Dedifferentiated amniotic fluid mesenchymal stem cell (primary cell): ENCODE results near the gene THOC6.

Source experiments
- DNase-seq: peaks from one replicate; pipeline ENCODE4 v3.0.0-alpha.2; 2016; ENCODE audit errors: extremely low spot score

THOC6 gene

DNA sequence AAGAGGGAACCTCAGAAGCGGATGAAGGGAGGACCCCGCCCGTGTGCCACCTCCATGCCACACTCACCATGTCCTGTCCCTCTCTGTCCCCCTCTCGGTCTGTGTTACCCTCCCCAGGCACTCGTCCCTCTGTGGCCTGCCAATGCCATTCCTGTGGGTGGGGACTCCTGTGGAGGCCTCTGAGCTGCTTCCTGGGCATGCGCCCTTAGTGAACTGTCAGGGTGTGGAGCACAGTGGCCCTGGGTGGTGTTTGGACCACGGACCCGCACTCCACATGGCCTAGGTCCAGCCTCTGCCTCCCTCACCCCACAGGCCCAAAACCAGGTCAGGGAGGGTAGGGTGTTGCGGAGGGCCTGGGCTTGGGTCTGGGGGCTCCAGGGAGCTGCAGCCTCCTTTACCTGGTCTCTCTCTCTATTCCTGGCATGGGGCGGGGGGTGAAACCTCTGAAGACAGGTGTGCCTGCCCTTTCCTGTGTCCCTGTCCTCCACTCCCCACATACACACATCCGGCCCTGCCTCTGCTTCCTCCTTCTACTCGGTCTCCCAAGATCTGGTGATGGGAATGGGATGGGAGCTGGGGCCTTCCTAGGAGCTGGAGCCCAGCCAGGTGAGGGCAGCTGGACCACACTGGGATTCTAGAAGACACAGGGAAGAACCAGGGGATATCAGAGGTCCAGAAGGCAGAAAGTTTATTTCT is 32.1 kb upstream of the THOC6 start:
- no peak for DNase-seq

DNA sequence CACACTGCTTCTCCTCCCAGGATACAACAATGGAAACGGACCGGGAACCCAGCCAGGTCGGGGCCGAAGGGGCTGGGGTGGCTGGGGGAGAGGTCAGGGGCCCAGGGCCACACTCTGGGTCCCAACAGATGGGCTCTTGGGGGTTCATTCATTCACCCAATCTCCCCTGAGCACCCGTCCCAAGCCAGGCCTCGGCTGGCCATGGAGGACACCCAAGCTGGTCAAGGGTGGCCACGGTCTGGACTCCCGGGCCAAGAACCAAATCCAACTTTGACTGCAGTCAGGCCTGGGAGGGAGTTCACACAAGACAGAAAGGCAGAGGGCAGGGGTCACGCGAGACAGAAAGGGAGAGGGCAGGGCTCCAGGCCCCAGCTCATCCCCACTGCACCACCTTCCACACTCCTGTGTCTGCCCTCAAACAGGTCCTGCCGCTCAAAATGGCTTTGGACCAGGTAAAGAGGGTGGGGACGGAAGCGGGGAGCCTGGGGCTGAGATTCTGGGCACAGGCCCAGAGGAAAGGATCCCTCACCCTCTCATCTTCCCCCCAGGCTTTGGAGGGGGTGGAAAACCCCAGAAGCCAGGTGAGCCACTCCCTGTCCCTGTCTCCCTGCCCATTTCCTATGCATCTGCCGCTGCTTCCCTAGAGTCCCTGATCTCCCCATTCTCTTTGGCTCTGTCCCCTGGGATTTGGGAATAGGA is 31.3 kb upstream of the THOC6 start:
- no peak for DNase-seq

DNA sequence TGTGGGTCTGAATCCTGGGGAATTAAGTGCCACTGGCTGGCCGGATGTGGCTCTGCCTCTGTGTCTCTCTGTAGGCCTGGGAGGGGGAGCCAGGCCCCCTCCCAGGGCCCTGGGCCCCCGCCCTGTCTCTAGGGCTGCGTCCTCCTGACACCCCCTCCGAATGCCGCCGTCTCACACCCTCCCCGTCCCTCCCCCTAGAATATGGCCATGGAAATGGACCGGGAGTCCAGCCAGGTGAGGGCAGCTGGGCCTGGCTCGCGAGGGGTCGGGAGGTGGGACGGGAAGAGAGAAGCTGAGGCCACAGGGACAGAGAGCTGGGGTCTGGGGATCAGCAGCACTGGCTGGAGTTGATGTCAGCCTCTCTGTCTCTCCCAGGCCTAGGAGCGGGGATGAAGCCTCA is 27.5 kb upstream of the THOC6 start:
- no peak for DNase-seq

DNA sequence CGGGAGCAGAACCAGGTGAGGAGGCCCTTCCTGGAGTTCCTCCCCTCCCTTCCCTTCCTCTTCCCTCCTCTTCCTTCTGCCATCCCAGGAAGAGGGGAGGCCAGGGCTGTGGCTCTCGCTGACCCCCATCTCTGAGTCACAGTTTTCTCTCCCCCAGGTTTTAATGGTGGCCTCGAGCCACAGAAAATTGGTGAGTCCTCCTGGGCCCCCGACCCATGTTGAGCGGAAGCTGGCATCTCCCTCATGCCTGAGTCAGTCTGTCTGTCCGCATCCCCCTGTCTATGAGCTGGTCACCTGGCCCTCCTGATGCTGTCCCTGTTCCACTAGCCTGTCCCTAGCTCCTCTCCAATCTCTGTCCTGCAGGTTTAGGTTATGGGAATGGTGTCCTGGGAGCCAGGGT is 23.9 kb upstream of the THOC6 start:
- DNase-seq: no peak

DNA sequence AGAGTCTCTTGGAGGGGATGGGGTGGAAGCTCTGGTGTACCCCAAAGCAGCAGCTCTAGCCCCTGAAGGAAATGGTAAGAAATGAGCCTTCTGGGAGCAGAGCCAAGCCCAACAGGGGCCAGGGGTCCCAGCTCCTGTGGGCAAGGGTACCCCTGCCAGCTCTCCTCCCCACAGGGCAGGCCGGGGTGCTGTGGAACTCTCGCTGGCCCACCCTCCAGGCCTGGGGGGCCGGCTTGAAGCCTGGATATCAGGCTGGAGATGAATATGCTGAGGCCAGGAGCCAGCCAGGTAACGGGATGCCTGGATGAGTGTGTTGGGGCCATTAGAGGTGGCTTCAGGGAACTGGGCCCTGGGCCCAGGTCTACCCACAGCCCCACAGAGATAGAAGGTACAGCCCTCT is 23.3 kb upstream of the THOC6 start:
- no peak for DNase-seq

DNA sequence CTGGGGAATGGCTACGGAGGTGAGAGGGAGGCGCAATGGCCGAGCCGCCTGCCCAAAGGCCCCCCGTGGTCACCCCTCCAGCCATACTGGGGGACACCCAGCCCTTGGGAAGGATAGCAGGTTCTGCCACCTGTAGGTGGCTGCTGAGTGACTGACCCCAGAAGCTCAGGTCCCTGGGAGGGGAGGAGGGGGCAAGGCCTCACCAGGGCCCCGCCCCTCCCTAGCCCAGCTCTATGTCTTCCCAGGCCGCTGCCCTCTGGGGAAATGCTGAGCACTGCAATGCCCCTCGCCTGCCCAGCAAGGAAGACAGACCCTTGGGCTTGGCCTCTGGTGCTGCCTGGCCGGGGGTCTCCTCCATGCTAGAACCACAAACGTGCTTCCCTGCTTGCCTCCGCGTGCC is 22.5 kb upstream of the THOC6 start:
- no peak for DNase-seq

DNA sequence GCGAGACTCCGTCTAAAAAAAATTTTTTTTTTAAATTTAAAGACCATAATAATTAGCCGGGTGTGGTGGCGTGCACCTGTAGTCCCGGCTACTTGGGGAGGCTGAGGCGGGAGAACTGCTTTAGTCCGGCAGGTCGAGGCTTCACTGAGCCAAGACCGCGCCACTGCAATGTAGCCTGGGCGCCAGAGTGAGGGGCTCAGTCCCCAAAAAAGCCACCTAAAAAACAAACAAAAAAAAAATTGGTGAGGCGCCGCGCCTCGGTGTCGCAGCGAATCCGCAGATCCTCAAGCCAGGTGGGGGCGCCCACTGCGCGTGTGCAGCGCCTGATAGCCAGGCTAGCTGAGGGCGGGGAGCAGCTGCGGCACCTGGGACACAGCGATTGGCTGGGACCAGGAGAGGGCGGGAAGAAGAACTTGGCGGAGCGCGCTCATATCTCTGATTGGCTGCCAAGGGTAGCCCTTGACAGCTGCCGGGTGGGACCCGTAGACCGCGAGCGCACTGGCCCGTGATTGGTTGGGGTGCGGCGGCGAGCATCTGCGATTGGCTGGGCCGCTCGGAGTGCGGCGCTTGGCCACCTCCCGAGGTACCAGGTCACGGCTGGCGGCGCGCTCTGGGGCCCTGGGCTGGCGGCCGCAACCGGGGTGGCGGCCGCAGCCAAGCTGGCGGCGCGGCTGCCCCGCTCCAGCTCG is 20.1 kb upstream of the THOC6 start:
- peak; percentile 89 for DNase-seq

DNA sequence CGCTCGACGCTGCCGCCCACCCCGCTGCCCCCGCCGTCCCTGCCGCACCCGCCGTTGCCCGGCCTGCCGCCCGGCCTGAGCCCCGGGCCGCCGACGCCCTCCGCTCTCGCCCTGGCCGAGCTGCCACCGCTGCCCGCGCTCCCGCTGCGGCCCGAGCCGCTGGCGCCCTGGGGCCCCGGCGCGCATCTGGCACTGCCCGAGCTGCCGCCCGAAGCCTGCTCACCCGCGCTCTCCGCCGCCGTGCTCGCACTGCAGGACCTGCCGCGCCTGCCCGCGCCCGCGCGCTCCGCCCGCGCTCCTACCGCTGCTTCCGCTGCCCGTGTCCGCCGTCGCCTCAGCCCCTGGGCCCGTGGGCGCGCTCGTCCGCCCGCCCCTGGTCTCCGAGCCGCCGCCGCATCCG is 19.5 kb upstream of the THOC6 start:
- no peak for DNase-seq

DNA sequence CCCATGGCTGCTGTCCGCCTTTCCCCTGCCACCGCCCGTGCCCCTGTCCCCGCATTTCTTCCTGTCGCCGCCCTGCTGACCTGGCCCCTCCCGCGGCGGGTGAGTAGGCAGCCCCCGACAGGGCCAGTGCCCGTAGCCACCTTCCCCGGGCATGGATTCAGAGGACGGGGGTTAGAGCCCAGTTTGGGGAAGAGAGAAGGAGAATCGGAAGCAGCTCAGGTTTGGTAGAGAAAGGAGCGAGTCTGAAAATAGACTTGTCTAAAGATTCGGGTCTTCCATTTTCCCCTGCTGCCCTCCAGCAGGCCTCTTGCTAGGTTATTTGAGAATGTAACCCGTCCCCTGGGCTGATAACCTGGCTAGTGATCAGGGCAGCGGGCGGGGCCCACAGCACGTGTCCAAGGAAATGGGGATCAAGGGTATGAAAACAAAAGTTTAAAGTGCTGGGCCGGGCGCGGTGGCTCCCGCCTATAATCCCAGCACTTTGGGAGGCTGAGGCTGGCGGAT is 19.0 kb upstream of the THOC6 start:
- DNase-seq: no peak

DNA sequence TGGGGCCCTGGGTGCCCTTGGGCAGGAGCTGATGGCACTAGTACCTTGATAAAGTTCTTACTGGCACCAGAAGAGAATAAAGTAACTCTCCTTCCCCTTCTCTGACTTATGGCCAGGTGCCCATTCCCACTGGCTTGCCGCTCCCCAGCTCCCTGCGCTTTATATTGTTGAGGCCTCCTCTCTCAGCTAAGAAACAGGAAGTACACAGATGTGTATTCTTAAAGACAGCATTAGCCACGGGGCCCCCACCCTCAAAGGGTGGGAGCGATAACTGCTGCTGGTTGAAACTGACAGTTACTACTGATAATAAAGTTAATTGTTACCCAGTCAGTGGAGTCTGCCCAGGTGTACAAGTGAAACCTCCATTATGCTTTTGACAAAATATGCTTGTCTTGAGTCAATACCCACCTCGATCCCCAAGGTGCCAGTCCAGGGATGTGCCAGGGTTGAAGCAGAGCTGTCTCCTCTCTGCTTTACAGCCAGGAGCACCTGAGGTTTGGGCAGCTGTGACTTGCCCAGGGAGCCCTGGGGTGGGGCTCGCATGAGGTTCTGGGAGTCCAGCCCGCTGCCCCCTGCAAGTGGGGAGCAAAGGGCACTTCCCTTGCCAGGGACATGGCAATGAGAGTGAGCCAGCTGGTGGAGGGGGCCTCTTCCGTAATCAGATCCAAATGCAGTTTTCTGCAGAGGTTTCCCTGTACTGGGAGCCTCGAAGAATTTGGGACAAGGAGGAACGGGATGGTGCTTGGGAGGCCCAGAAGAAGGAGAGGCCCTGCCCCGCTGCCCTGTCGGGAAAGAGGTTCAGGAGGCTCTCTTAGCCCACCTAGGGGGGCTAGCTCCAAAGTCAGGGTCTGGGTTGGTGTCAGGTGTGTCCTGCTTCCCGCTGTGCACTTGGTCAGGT is 16.5 kb upstream of the THOC6 start:
- no peak for DNase-seq

DNA sequence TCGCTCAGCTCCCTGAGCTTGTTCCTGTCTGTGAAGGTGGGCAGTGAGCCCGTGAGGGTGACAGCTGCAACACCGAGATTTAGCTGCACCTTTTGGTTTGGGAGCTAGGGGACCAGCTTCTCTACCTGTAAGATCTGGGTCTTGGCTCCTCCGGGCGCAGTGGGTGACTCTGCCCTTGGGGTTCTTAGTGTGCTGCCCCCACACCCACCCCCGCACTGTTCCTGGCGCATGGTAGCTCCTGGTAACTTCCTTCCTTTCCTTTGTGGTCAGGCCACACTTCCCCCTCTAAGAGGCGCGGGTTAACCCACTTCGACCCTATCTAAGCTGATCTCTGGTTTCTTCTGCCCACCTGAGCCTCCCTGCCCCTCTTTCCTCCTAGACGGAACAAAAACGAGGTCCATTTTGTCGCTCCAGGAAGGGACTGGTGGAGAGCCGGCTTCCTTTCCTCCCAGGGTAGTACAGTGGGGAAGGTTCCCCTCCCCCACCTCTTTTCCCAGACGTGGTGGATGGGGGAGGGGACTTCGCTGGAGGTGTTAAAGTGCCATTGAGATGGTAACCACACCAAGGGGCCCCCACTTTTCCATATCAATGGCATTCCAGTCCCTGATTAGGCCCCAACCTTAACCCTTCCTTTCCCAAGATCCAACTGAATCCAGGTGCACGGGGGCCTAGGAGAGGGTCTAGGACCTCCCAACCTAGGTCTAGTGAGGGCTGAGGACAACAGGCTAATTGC is 15.7 kb upstream of the THOC6 start:
- DNase-seq: no peak

DNA sequence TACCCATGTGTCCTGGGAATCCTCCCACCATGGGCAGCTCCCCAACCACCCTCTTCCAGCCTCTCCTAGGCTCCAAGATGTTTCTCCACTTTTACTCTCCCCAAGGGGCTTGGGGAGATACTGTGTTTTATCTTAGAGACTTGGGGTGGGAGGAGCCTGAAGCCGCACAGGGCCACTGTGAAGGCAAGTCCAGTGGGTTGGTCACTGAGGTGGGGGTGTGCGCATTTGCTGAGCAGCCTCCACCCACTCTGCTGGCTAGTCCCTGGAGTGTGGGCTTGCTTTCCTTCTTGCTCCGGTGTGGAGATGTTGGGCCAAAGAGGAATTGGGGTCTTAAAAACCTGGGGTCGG is 15.2 kb upstream of the THOC6 start:
- no peak for DNase-seq

DNA sequence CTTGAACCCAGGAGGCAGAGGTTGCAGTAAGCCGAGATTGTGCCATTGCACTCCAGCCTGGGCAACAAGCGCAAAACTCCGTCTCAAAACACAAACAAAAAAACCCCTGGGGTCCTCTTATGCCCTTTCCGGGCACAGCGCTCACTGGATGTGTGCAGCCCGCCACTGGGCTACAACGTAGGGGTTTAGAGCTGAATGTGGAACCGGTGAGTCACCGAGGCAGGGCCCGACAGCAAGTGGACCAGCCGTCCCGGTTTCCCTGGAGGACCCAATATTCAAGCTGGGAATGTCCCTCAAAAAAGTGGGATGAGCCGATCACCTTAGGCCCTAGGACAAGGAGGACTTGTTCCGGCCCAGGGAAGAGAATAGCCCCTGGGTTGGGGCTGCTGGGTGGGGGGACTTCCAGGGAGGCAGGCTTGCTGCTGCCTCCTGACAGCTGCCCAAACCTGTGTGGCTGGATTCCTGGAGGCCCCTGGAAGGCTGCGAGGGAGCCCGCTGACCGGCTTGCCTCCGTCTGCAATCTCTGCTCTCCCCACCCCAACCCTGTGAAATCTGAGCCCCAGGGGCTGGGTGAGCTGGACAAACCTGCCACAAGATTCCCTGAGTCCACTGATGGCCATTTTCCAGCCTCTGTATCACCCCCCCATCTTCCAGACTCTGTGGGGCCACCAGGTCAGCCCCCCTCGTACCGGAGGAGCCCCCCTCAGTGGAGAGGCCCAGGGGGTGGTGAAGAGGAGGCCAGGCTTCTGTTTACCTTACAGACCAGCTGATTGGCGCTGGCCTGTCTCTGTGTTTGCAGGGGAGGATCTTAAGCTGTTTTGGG is 14.1 kb upstream of the THOC6 start:
- no peak for DNase-seq

DNA sequence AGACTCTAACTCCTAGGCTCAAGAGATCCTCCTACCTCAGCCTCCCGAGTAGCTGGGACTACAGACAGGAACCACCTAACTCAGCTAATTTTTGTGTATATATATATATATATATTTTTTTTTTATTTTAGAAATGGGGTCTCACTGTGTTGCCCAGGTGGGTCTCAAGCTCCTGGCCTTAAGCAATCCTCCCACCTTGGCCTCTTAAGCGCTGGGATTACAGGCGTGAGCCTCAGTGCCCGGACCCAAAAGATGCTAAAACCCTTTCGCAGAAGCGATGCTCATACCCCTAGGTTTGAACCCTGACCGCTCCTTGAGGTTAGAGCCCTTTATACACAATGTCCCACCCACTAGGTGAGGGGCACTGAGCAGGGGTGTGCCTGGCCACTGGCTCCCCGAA is 13.3 kb upstream of the THOC6 start:
- no peak for DNase-seq

DNA sequence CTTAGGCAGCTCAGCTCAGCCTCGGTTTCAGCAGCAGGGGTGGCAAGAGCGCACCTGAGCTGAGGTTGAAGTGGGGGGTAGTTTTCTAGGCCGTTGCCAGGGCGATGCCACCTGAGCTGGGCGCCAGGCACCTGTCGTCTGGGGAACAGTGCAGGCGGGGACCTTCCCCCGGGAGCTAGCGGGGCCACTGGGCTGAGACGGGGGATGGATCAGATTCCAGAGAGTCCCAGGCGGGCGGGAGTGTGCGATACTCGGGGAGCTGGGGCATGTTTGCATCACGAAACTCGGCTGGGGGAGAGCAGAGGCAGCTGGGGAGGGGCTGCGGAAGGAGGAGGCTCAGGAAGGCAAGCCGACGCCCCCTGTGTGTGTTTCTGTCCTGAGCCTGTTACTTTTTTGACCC is 11.6 kb upstream of the THOC6 start:
- DNase-seq: no peak

DNA sequence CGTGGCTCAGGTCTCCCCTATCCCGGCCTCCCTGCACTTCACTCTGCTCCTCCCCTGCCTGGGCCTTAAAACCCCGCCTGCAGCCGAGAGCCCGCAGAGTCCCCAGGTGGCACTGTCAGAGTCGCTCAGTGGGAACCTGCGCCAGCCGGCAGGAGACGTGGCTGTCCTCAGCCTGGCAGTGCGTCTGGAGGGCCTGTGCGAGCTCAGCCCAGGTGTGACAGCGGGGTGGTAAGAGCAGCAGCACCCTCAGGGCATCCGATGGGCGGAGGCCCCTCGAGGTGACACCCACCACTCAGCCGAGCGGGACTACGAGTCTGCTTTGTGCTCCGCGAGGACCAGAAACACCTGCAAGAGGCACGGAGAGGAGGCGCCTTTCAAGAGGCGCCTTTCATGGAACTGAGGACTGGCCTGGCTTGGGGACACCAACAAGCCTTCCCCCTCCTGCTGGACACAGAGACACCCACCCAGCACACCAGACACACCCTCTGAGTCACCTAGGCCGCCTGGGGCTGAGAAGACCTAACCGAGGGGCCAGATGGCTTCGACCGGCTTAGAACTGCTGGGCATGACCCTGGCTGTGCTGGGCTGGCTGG is 10.9 kb upstream of the THOC6 start, which contains the start of gene CLDN9:
TSS of gene CLDN9 (plus strand) at position 96 of the 593 bp plus-strand sequence. CDS start at position 536, 440 bp downstream.
- no peak for DNase-seq

DNA sequence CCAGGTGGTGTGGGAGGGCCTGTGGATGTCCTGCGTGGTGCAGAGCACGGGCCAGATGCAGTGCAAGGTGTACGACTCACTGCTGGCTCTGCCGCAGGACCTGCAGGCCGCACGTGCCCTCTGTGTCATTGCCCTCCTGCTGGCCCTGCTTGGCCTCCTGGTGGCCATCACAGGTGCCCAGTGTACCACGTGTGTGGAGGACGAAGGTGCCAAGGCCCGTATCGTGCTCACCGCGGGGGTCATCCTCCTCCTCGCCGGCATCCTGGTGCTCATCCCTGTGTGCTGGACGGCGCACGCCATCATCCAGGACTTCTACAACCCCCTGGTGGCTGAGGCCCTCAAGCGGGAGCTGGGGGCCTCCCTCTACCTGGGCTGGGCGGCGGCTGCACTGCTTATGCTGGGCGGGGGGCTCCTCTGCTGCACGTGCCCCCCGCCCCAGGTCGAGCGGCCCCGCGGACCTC is 10.3 kb upstream of the THOC6 start:
- DNase-seq: no peak

DNA sequence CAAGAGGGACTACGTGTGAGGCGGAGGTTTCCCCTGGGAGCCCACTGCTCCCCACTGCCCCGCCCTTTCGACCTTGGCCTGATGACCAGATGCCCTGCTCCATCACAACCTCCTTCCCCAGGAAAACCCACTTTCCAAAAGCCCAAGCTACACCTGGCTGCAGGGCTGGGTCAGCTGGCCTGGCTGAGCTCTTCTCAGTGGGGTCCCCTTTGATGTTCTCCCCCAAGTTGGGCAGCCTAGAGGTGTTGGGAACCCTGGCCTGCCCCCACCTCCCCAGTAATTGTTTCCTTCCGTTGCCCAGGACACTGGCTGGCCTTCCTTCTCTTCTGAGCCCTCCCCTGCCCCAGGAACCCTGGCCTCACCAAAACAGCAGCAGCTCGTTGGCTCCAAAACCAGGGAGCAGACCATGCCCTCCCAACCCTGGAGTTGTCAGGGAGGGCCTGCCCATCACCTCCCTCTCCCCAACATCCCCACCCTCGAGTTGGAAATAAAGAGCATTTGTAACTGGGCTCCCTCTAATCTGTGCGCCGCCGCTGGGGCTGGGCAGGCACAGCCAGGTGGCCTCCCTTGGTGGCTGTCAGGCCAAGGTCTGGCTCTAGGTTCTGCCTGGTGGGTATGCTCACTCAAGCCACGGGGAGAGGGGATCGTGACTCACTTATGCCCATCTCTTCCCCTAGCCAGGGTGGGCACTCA is 9.7 kb upstream of the THOC6 start:
- DNase-seq: no peak

DNA sequence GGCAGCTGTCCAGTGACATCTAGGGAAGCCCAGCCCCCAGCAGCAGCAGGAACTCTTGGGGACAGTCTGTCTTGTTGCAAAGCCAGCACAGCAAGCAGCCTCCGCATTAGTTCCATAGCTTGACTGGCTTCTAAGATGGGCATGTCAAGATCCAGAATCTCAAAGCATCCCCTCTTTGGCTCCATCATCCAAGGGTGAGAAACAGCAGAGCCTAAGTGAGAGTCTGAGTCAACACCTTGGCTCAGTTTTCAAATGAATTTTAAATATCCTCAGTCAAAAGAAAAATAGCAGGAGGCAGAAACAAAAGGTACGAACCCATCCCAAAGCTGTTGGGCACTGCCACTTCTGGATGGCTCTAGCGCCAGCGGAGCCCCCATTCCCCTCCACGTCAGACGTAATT is 8.9 kb upstream of the THOC6 start:
- no peak for DNase-seq
